ENCODE measurements around the gene EDAR. TPM values are rescaled to one million over a fixed set of nuclear protein-coding genes. Genes with fewer than 3 reads are reported as not detected.

Gene EDAR
- total and polyA plus RNA-seq, 5 donors from 2014 or later: 1.4 to 6.7 (median 3.2) TPM

- Histone ChIP-seq H3K36me3 (ENCODE audit: control insufficient read depth, insufficient read depth, low read length) (no peaks in the 10 kb centered on the region), H3K4me1 (ENCODE audit: control insufficient read depth, insufficient read depth, low read length, poor library complexity, severe bottlenecking) (peaks cover 3% of the 10 kb centered on the region), H3K9me3 (ENCODE audit: control insufficient read depth in 2 of 2, low read length in 2 of 2) (no peaks in the 10 kb centered on the region), H3K27me3 (ENCODE audit: control insufficient read depth, insufficient read depth, low read length) (no peaks in the 10 kb centered on the region), H3K4me3 (ENCODE audit: low read depth, low read length) (no peak overlapping the region), H3K27ac (ENCODE audit: insufficient read depth, low read length, poor library complexity, severe bottlenecking) (no peak overlapping the region)
- Mint-ChIP-seq H3K9me3 (no peaks in the 10 kb centered on the region), H3K27ac (peak overlapping the region in 1 of 3 donors; percentile 48), H3K4me1 (peaks cover 5 to 58% (median 10%) of the 10 kb centered on the region in 4 donors), H3K4me3 (no peak overlapping the region), H3K27me3 (peaks cover 4% of the 10 kb centered on the region), H3K36me3 (no peaks in the 10 kb centered on the region)
- DNase-seq (no peak), ATAC-seq (ENCODE audit: low read depth in 2 of 2) (no peak)
Observed at GRCh38 chr2:108982259-108982679, 6.8 kb downstream of the EDAR start.

GRCh38 chr2:108981846-108982245 lies 7.2 kb downstream of the EDAR start:
- no peaks in the 10 kb centered on the region for H3K9me3 ChIP-seq (ENCODE audit: control insufficient read depth in 2 of 2, low read length in 2 of 2)
- H3K27me3 Mint-ChIP-seq: peaks cover 4% of the 10 kb centered on the region
- no peaks in the 10 kb centered on the region for H3K4me1 ChIP-seq (ENCODE audit: control insufficient read depth, insufficient read depth, low read length, poor library complexity, severe bottlenecking)
- no peak overlapping the region for H3K27ac Mint-ChIP-seq
- H3K36me3 ChIP-seq (ENCODE audit: control insufficient read depth, insufficient read depth, low read length): no peaks in the 10 kb centered on the region
- H3K27ac ChIP-seq (ENCODE audit: insufficient read depth, low read length, poor library complexity, severe bottlenecking): no peak overlapping the region
- H3K36me3 Mint-ChIP-seq: no peaks in the 10 kb centered on the region
- H3K27me3 ChIP-seq (ENCODE audit: control insufficient read depth, insufficient read depth, low read length): no peaks in the 10 kb centered on the region
- no peak overlapping the region for H3K4me3 Mint-ChIP-seq
- H3K9me3 Mint-ChIP-seq: no peaks in the 10 kb centered on the region
- H3K4me1 Mint-ChIP-seq: peaks cover 5 to 54% (median 10%) of the 10 kb centered on the region in 4 donors
- no peak overlapping the region for H3K4me3 ChIP-seq (ENCODE audit: low read depth, low read length)
- ATAC-seq (ENCODE audit: low read depth in 2 of 2) (no peak), DNase-seq (no peak)

GRCh38 chr2:108980076-108980475 lies 8.9 kb downstream of the EDAR start:
- ATAC-seq (ENCODE audit: low read depth in 2 of 2) (no peak), DNase-seq (no peak)
- Histone ChIP-seq H3K4me1 (ENCODE audit: control insufficient read depth, insufficient read depth, low read length, poor library complexity, severe bottlenecking) (no peaks in the 10 kb centered on the region), H3K4me3 (ENCODE audit: low read depth, low read length) (no peak overlapping the region), H3K27ac (ENCODE audit: insufficient read depth, low read length, poor library complexity, severe bottlenecking) (no peak overlapping the region), H3K36me3 (ENCODE audit: control insufficient read depth, insufficient read depth, low read length) (no peaks in the 10 kb centered on the region), H3K9me3 (ENCODE audit: control insufficient read depth in 2 of 2, low read length in 2 of 2) (no peaks in the 10 kb centered on the region), H3K27me3 (ENCODE audit: control insufficient read depth, insufficient read depth, low read length) (no peaks in the 10 kb centered on the region)
- no peaks in the 10 kb centered on the region for H3K9me3 Mint-ChIP-seq
- peak overlapping the region in 1 of 3 donors; percentile 67 for H3K27ac Mint-ChIP-seq
- no peaks in the 10 kb centered on the region for H3K36me3 Mint-ChIP-seq
- peaks cover 5 to 52% (median 8%) of the 10 kb centered on the region in 4 donors for H3K4me1 Mint-ChIP-seq
- H3K4me3 Mint-ChIP-seq: no peak overlapping the region
- H3K27me3 Mint-ChIP-seq: peaks cover 4% of the 10 kb centered on the region

- DNase-seq (no peak), ATAC-seq (ENCODE audit: low read depth in 2 of 2) (no peak)
- Histone ChIP-seq H3K36me3 (ENCODE audit: control insufficient read depth, insufficient read depth, low read length) (no peaks in the 10 kb centered on the region), H3K27ac (ENCODE audit: insufficient read depth, low read length, poor library complexity, severe bottlenecking) (no peak overlapping the region), H3K4me3 (ENCODE audit: low read depth, low read length) (no peak overlapping the region), H3K4me1 (ENCODE audit: control insufficient read depth, insufficient read depth, low read length, poor library complexity, severe bottlenecking) (peaks cover 5% of the 10 kb centered on the region), H3K9me3 (ENCODE audit: control insufficient read depth in 2 of 2, low read length in 2 of 2) (no peaks in the 10 kb centered on the region), H3K27me3 (ENCODE audit: control insufficient read depth, insufficient read depth, low read length) (no peaks in the 10 kb centered on the region)
- no peaks in the 10 kb centered on the region for H3K9me3 Mint-ChIP-seq
- H3K4me3 Mint-ChIP-seq: no peak overlapping the region
- H3K4me1 Mint-ChIP-seq: peaks cover 4 to 55% (median 5%) of the 10 kb centered on the region in 4 donors
- peak overlapping the region in 1 of 3 donors; percentile 76 for H3K27ac Mint-ChIP-seq
- H3K36me3 Mint-ChIP-seq: no peaks in the 10 kb centered on the region
- peaks cover 4% of the 10 kb centered on the region for H3K27me3 Mint-ChIP-seq
Observed at GRCh38 chr2:108979461-108979860, 9.6 kb downstream of the EDAR start.

GRCh38 chr2:108978709-108979111 lies 10.3 kb downstream of the EDAR start:
- no peaks in the 10 kb centered on the region for H3K9me3 ChIP-seq (ENCODE audit: control insufficient read depth in 2 of 2, low read length in 2 of 2)
- ATAC-seq (ENCODE audit: low read depth in 2 of 2) (no peak), DNase-seq (no peak)
- peaks cover 4% of the 10 kb centered on the region for H3K27me3 Mint-ChIP-seq
- H3K4me3 Mint-ChIP-seq: no peak overlapping the region
- no peaks in the 10 kb centered on the region for H3K36me3 Mint-ChIP-seq
- peaks cover 5% of the 10 kb centered on the region for H3K4me1 ChIP-seq (ENCODE audit: control insufficient read depth, insufficient read depth, low read length, poor library complexity, severe bottlenecking)
- H3K27ac Mint-ChIP-seq: peak overlapping the region in 2 of 3 donors; percentile 21 to 72
- H3K27ac ChIP-seq (ENCODE audit: insufficient read depth, low read length, poor library complexity, severe bottlenecking): no peak overlapping the region
- H3K4me3 ChIP-seq (ENCODE audit: low read depth, low read length): no peak overlapping the region
- H3K27me3 ChIP-seq (ENCODE audit: control insufficient read depth, insufficient read depth, low read length): no peaks in the 10 kb centered on the region
- H3K36me3 ChIP-seq (ENCODE audit: control insufficient read depth, insufficient read depth, low read length): no peaks in the 10 kb centered on the region
- no peaks in the 10 kb centered on the region for H3K9me3 Mint-ChIP-seq
- H3K4me1 Mint-ChIP-seq: peaks cover 0 to 54% (median 5%) of the 10 kb centered on the region in 4 donors

- no peak overlapping the region for H3K4me3 ChIP-seq (ENCODE audit: low read depth, low read length)
- no peak for DNase-seq
- no peaks in the 10 kb centered on the region for H3K9me3 ChIP-seq (ENCODE audit: control insufficient read depth in 2 of 2, low read length in 2 of 2)
- no peaks in the 10 kb centered on the region for H3K36me3 Mint-ChIP-seq
- peaks cover 4% of the 10 kb centered on the region for H3K27me3 Mint-ChIP-seq
- no peak for ATAC-seq (ENCODE audit: low read depth in 2 of 2)
- peak overlapping the region in 1 of 3 donors; percentile 55 for H3K27ac Mint-ChIP-seq
- no peaks in the 10 kb centered on the region for H3K27me3 ChIP-seq (ENCODE audit: control insufficient read depth, insufficient read depth, low read length)
- H3K4me3 Mint-ChIP-seq: no peak overlapping the region
- peaks cover 5% of the 10 kb centered on the region for H3K4me1 ChIP-seq (ENCODE audit: control insufficient read depth, insufficient read depth, low read length, poor library complexity, severe bottlenecking)
- no peak overlapping the region for H3K27ac ChIP-seq (ENCODE audit: insufficient read depth, low read length, poor library complexity, severe bottlenecking)
- H3K36me3 ChIP-seq (ENCODE audit: control insufficient read depth, insufficient read depth, low read length): no peaks in the 10 kb centered on the region
- peaks cover 0 to 48% (median 4%) of the 10 kb centered on the region in 4 donors for H3K4me1 Mint-ChIP-seq
- no peaks in the 10 kb centered on the region for H3K9me3 Mint-ChIP-seq
Observed at GRCh38 chr2:108975613-108976435, 13.2 kb downstream of the EDAR start.

- Mint-ChIP-seq H3K27me3 (peaks cover 4% of the 10 kb centered on the region), H3K4me1 (peaks cover 0 to 56% (median 4%) of the 10 kb centered on the region in 4 donors), H3K36me3 (no peaks in the 10 kb centered on the region), H3K4me3 (peak overlapping the region in 1 of 4 donors; percentile 75), H3K27ac (peak overlapping the region in 1 of 3 donors; percentile 52), H3K9me3 (no peaks in the 10 kb centered on the region)
- Histone ChIP-seq H3K4me3 (ENCODE audit: low read depth, low read length) (no peak overlapping the region), H3K36me3 (ENCODE audit: control insufficient read depth, insufficient read depth, low read length) (no peaks in the 10 kb centered on the region), H3K27ac (ENCODE audit: insufficient read depth, low read length, poor library complexity, severe bottlenecking) (no peak overlapping the region), H3K4me1 (ENCODE audit: control insufficient read depth, insufficient read depth, low read length, poor library complexity, severe bottlenecking) (peaks cover 5% of the 10 kb centered on the region), H3K27me3 (ENCODE audit: control insufficient read depth, insufficient read depth, low read length) (no peaks in the 10 kb centered on the region), H3K9me3 (ENCODE audit: control insufficient read depth in 2 of 2, low read length in 2 of 2) (no peaks in the 10 kb centered on the region)
- ATAC-seq (ENCODE audit: low read depth in 2 of 2) (no peak), DNase-seq (no peak)
Observed at GRCh38 chr2:108974674-108975073, 14.3 kb downstream of the EDAR start.

GRCh38 chr2:108972663-108973062 lies 16.4 kb downstream of the EDAR start:
- Histone ChIP-seq H3K36me3 (ENCODE audit: control insufficient read depth, insufficient read depth, low read length) (no peaks in the 10 kb centered on the region), H3K4me1 (ENCODE audit: control insufficient read depth, insufficient read depth, low read length, poor library complexity, severe bottlenecking) (peaks cover 5% of the 10 kb centered on the region), H3K4me3 (ENCODE audit: low read depth, low read length) (no peak overlapping the region), H3K27ac (ENCODE audit: insufficient read depth, low read length, poor library complexity, severe bottlenecking) (no peak overlapping the region), H3K27me3 (ENCODE audit: control insufficient read depth, insufficient read depth, low read length) (no peaks in the 10 kb centered on the region), H3K9me3 (ENCODE audit: control insufficient read depth in 2 of 2, low read length in 2 of 2) (no peaks in the 10 kb centered on the region)
- DNase-seq (no peak), ATAC-seq (ENCODE audit: low read depth in 2 of 2) (no peak)
- Mint-ChIP-seq H3K27ac (no peak overlapping the region), H3K36me3 (no peaks in the 10 kb centered on the region), H3K27me3 (peaks cover 4% of the 10 kb centered on the region), H3K4me1 (peaks cover 0 to 72% (median 11%) of the 10 kb centered on the region in 4 donors), H3K9me3 (no peaks in the 10 kb centered on the region), H3K4me3 (no peak overlapping the region)
